Measurements from ENCODE around the gene IGLL5. TPM values are rescaled to one million over a fixed set of nuclear protein-coding genes. Genes with fewer than 3 reads are reported as not detected.
A peak's percentile ranks its signal among the peaks of the same experiment; 100 is the strongest.

IGLL5 gene
- total and polyA plus RNA-seq, 11 donors: 0.23 to 2.6 (median 0.78) TPM; not detected in 4

- intact Hi-C loops (cut with DNase I): loop anchor here in 5 of 10 donors (5.0 to 10.0 kb wide), 4 partner anchors 55 to 477 kb away; partner anchors contain the start of gene IGLL5 (in 1 of the 5)
- DNase-seq: peak in 1 of 5 donors; percentile 4
These were observed 52.2 kb downstream of the IGLL5 start for GRCh38 chr22:22939588-22940368.

GRCh38 chr22:22940961-22941605 lies 53.5 kb downstream of the IGLL5 start:
- WGBS, 4 donors: 87 to 92% (median 91%) methylated on average over 6 of the region's 6 CpGs
- TF ChIP-seq, protein P1, sequence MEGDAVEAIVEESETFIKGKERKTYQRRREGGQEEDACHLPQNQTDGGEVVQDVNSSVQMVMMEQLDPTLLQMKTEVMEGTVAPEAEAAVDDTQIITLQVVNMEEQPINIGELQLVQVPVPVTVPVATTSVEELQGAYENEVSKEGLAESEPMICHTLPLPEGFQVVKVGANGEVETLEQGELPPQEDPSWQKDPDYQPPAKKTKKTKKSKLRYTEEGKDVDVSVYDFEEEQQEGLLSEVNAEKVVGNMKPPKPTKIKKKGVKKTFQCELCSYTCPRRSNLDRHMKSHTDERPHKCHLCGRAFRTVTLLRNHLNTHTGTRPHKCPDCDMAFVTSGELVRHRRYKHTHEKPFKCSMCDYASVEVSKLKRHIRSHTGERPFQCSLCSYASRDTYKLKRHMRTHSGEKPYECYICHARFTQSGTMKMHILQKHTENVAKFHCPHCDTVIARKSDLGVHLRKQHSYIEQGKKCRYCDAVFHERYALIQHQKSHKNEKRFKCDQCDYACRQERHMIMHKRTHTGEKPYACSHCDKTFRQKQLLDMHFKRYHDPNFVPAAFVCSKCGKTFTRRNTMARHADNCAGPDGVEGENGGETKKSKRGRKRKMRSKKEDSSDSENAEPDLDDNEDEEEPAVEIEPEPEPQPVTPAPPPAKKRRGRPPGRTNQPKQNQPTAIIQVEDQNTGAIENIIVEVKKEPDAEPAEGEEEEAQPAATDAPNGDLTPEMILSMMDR (IDR thresholded peaks at IDR 0.05): no peak
- TF ChIP-seq POLR2A (IDR thresholded peaks at IDR 0.05): no peak
- DNase-seq: peak in 1 of 5 donors; percentile 48

More at GRCh38 chr22:22939588-22940368, 52.2 kb downstream of the IGLL5 start:
- no peak for ATAC-seq
- Histone ChIP-seq H3K9me3 (no peaks in the 10 kb centered on the region), H3K27me3 (peaks cover 0 to 11% (median 0%) of the 10 kb centered on the region in 9 donors), H3K4me1 (peaks cover 0 to 12% (median 0%) of the 10 kb centered on the region in 12 donors), H3K36me3 (no peaks in the 10 kb centered on the region), H3K27ac (no peak overlapping the region), H3K4me3 (no peak overlapping the region)
- 77 to 84% (median 80%) methylated on average over 11 of the region's 11 CpGs for WGBS, 4 donors
- TF ChIP-seq, protein P1 (IDR thresholded peaks at IDR 0.05): no peak
- no peak for TF ChIP-seq POLR2A (IDR thresholded peaks at IDR 0.05)

DNA sequence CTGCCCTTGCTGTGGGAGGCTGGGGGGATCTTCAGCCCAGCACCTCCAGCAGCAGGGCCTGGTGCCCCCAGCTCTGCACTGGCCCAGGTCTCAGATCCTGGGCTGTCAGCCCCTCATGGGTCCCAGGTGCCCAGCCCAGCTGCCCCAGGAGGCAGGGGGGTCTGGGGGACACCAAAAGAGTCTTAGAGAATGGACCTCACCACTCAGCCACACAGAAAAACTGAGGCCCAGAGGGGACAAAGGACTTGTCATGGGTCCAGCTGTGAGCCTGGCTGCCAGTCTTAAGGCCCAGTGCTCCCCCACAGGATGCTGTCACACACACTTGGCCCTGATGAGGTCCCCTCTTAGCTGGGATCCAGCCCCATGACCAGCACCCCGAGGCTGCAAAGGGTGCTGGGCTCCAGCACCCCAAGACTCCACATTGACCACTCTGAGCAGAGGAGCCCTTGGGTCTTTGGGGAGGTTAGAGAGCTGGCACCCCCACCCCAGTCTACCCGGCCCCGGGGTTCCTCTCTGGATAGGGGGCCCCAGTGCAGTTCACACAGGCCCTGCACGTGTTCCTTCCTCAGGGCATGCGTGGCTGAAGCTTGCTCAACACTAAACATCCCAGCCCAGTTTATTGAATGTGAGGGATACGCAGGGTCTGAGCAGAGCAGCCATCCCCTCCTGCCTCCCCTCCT lies 54.4 kb downstream of the IGLL5 start:
- 82 to 100% (median 88%) methylated on average over 1 to 6 of the region's 6 CpGs for WGBS, 4 donors
- no peak overlapping the region for H3K27ac ChIP-seq

More at GRCh38 chr22:22940961-22941605, 53.5 kb downstream of the IGLL5 start:
- Histone ChIP-seq H3K36me3 (no peaks in the 10 kb centered on the region), H3K27me3 (peaks cover 0 to 11% (median 0%) of the 10 kb centered on the region in 9 donors), H3K4me3 (no peak overlapping the region), H3K27ac (no peak overlapping the region), H3K9me3 (no peaks in the 10 kb centered on the region), H3K4me1 (peaks cover 0 to under 1% (median 0%) of the 10 kb centered on the region in 12 donors)
- no peak for ATAC-seq
- intact Hi-C loops (cut with DNase I): loop anchor here in 5 of 10 donors (5.0 to 10.0 kb wide), 4 partner anchors 56 to 479 kb away; partner anchors contain the start of gene IGLL5 (in 1 of the 5)

More for the DNA sequence above, 54.4 kb downstream of the IGLL5 start:
- Histone ChIP-seq H3K36me3 (no peaks in the 10 kb centered on the region), H3K27me3 (peaks cover 0 to 11% (median 0%) of the 10 kb centered on the region in 9 donors), H3K9me3 (no peaks in the 10 kb centered on the region), H3K4me1 (no peaks in the 10 kb centered on the region), H3K4me3 (no peak overlapping the region)
- TF ChIP-seq POLR2A (IDR thresholded peaks at IDR 0.05): no peak
- TF ChIP-seq, protein P1 (IDR thresholded peaks at IDR 0.05): no peak
- DNase-seq (peak in 2 of 5 donors; percentile 5 to 47), ATAC-seq (no peak)
- intact Hi-C loops (cut with DNase I): loop anchor here in 5 of 10 donors (5.0 to 10.0 kb wide), 4 partner anchors 57 to 480 kb away; partner anchors contain the start of gene IGLL5 (in 1 of the 5)

Measured in heart left ventricle (tissue), 16 donors.